ENCODE data around the gene ARFGEF3. TPM values are rescaled to one million over a fixed set of nuclear protein-coding genes. Genes with fewer than 3 reads are reported as not detected.

ARFGEF3 gene
- total and polyA plus RNA-seq, 11 donors: 0.58 to 11.9 (median 2.5) TPM

DNA sequence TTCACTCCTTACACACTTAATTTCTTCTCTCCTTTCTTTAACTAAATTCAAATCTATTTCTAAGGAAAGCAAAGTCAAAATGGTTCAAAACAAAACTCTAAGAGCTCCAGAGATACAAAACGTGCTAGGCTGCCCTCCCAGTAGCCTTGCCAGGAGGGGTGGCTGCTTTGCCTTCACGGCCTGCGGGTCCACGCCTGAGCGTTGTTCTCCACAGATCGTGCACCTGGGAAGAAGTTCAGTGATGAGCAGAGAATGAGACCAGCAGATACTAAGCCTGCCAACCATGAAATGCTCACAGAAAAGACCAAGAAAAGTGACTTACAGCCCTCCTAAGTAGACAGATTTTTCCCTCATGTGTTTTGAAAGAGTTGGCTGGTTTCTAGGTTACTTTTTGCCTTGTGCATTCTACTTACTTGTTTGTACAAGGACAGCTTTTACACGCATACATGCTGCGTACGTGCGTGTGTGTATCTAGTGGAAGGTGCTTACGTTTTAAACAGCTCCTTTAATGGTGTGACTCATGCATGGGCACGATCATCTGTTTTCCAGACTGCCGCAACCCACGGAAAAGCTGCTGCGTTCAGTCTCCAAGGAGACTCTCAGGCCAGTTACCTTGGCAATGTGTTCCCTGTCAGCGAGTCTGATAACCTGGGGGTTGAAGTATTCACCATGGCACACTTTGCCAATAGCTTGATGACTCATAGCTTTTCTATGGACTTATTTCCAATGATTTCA lies 88.9 kb downstream of the ARFGEF3 start:
- 65 to 77% (median 74%) methylated on average over 16 of the region's 16 CpGs for WGBS, 4 donors
- H3K36me3 ChIP-seq: no peaks in the 10 kb centered on the region
- peak overlapping the region in 2 of 12 donors; percentile 19 to 48 for H3K27ac ChIP-seq
- no peaks in the 10 kb centered on the region for H3K9me3 ChIP-seq
- DNase-seq: peak in 4 of 5 donors; percentile 13 to 43 (median 30)
- intact Hi-C loops (cut with DNase I): no loop called here
- ATAC-seq: peak in 3 of 4 donors; percentile 73 to 83 (median 79)
- no peaks in the 10 kb centered on the region for H3K27me3 ChIP-seq
- TF ChIP-seq, protein P1, sequence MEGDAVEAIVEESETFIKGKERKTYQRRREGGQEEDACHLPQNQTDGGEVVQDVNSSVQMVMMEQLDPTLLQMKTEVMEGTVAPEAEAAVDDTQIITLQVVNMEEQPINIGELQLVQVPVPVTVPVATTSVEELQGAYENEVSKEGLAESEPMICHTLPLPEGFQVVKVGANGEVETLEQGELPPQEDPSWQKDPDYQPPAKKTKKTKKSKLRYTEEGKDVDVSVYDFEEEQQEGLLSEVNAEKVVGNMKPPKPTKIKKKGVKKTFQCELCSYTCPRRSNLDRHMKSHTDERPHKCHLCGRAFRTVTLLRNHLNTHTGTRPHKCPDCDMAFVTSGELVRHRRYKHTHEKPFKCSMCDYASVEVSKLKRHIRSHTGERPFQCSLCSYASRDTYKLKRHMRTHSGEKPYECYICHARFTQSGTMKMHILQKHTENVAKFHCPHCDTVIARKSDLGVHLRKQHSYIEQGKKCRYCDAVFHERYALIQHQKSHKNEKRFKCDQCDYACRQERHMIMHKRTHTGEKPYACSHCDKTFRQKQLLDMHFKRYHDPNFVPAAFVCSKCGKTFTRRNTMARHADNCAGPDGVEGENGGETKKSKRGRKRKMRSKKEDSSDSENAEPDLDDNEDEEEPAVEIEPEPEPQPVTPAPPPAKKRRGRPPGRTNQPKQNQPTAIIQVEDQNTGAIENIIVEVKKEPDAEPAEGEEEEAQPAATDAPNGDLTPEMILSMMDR (IDR thresholded peaks at IDR 0.05): no peak
- peaks cover 0 to 4% (median 0%) of the 10 kb centered on the region in 12 donors for H3K4me1 ChIP-seq
- H3K4me3 ChIP-seq: peak overlapping the region in 3 of 12 donors; percentile 9 to 11 (median 10)

DNA sequence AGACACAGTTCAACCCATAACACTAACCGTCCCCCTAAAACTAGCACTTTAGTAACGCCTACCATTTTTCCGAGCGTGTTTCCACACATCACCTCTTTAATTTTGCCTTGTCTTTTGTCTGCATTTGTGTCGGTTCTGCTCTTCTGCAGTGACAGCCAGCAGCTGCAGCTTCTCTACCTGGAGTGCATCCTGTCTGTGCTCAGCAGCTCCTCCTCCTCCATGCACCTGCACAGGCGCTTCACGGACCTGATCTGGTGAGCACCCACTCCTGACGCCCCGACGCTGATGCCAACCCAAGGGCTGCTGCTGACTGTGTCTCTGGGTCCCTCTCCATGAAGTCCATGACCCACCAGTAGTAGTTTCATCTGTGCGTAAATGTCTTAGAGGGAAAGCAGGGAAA lies 92.0 kb downstream of the ARFGEF3 start:
- no peak for ATAC-seq
- intact Hi-C loops (cut with DNase I): no loop called here

DNA sequence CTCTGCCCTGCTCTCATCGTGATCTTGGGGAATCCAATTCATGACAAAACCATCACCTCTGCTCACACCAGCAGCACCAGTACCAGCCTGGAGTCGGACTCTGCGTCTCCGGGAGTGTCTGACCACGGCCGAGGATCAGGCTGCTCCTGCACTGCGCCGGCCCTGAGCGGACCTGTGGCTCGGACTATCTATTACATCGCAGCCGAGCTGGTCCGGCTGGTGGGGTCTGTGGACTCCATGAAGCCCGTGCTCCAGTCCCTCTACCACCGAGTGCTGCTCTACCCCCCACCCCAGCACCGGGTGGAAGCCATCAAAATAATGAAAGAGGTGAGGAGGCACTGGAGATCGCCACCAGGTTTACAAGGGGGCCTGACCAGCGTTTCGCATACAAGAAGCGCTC lies 93.7 kb downstream of the ARFGEF3 start:
- Histone ChIP-seq H3K4me1 (peaks cover 0 to 2% (median 0%) of the 10 kb centered on the region in 12 donors), H3K36me3 (no peaks in the 10 kb centered on the region), H3K9me3 (no peaks in the 10 kb centered on the region), H3K27me3 (no peaks in the 10 kb centered on the region), H3K27ac (no peak overlapping the region), H3K4me3 (no peak overlapping the region)
- ATAC-seq: no peak
- WGBS, 4 donors: 90 to 93% (median 90%) methylated on average over 18 to 20 of the region's 20 CpGs
- TF ChIP-seq, protein P1 (IDR thresholded peaks at IDR 0.05): no peak
- no peak for TF ChIP-seq POLR2A (IDR thresholded peaks at IDR 0.05)
- intact Hi-C loops (cut with DNase I): no loop called here
- DNase-seq: no peak

More for the DNA sequence above, 92.0 kb downstream of the ARFGEF3 start:
- H3K36me3 ChIP-seq: no peaks in the 10 kb centered on the region
- H3K27ac ChIP-seq: no peak overlapping the region
- H3K4me1 ChIP-seq: peaks cover 0 to 4% (median 0%) of the 10 kb centered on the region in 12 donors
- 92 to 96% (median 95%) methylated on average over 11 of the region's 11 CpGs for WGBS, 4 donors
- H3K27me3 ChIP-seq: no peaks in the 10 kb centered on the region
- H3K9me3 ChIP-seq: no peaks in the 10 kb centered on the region
- no peak for TF ChIP-seq POLR2A (IDR thresholded peaks at IDR 0.05)
- DNase-seq: no peak
- no peak overlapping the region for H3K4me3 ChIP-seq

DNA sequence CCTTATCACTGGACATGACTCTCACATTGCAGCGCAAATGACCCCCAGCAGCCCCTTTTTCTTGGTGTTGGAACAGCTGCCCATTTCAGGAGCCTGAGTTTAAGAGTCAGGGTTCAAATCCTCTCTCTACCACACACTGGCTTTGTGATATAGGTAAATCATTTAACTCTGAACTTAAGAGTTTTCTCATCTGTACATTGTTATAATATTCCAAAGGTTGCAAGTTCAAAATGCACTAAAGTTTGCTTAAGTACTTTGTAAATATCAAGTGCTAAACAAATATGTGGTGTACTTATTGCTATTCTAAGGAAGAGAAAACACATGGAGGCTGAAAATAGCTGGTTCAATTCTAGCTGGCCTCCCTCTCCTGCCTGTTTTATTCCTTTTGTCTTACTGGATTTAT lies 95.9 kb downstream of the ARFGEF3 start:
- ATAC-seq: no peak
- H3K4me3 ChIP-seq: no peak overlapping the region
- no peak for DNase-seq
- WGBS, 4 donors: 95 to 100% (median 99%) methylated on average over 1 of the region's 1 CpG
- no peak overlapping the region for H3K27ac ChIP-seq
- no peaks in the 10 kb centered on the region for H3K9me3 ChIP-seq
- no peaks in the 10 kb centered on the region for H3K36me3 ChIP-seq
- TF ChIP-seq, protein P1 (IDR thresholded peaks at IDR 0.05): no peak
- no peak for TF ChIP-seq POLR2A (IDR thresholded peaks at IDR 0.05)
- intact Hi-C loops (cut with DNase I): no loop called here
- H3K4me1 ChIP-seq: no peaks in the 10 kb centered on the region
- no peaks in the 10 kb centered on the region for H3K27me3 ChIP-seq

Data from heart left ventricle (tissue), 16 donors.